GM18951 (cell line): ENCODE results near the gene SMG9.
"Not testable (repeated sequence)": the region's sequence is repeated elsewhere in the genome, so short reads cannot be mapped to it uniquely, and the experiment has no call there.

Experiments
- POLR2A ChIP-seq: IDR thresholded peaks from 4 replicates; pipeline ENCODE4 v1.6.1; 2011; ENCODE audit warnings: mild to moderate bottlenecking; ENCODE audit not compliant: insufficient read length, insufficient read depth; ENCODE audit errors: extremely low read depth
- in situ Hi-C: fragments of 300-500 bp; cut with MboI; formaldehyde crosslinking; loops from one replicate; pipeline ENCODE4 v1.12.0; 2022; ENCODE audit warnings: low sequenced_read_pairs, mixed read lengths, inconsistent platforms; ENCODE audit not compliant: unreplicated experiment

SMG9 gene

DNA sequence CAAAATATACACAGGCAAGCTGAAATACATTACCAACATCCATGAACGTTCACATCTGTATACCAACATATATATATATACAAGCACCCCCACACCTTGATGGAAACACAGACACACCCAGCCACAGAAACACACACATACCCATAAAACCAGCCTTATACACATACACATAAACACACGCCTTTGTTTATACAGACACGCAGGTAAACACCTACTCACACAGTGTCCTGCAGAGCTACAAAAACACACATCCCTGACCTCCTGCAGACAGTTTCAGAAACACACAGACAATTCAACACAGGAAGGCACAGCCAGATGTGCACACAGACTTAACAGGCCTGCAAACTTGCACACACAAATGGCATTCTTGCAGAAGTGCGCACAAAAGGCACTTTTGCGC is 60.2 kb downstream of the SMG9 start:
- in situ Hi-C loops = no loop called here
- TF ChIP-seq POLR2A = no peak

DNA sequence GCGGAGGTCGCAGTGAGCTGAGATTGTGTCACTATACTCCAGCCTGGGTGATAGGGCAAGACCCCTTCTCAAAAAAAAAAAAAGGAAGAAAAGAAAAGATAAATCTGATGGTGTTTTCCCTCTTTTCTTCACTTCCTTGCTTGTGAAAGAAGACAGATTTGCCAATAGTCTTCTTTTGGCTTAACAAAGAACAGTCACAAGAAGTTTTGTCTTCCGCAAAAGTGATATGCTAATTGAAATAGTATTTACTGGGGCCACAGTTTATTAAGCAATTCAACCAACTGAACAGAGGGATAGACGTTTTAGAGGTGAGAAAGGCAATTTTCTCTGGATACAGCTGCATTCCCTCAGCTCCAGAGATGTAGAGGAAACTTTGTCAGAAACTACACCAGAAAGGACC is 61.9 kb downstream of the SMG9 start:
- TF ChIP-seq POLR2A = no peak
- in situ Hi-C loops = no loop called here

DNA sequence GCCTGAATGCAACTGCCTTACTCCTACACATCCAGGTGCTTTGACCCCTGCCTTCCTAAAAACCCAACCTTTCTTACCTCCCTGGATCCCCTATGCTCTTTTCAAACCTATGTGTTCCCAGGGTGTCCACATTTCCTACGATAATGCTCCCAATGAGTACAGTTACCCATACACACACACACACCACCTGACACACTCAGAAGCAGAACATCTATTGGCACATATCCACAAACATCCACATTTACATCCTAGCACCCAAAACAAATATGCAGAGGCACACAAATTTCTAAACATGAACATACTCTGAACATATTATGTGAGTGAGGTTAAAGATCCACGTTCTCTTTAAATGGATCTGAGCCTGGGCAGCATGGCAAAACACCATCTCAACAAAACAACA is 62.4 kb downstream of the SMG9 start:
- TF ChIP-seq POLR2A = no peak
- in situ Hi-C loops = no loop called here

DNA sequence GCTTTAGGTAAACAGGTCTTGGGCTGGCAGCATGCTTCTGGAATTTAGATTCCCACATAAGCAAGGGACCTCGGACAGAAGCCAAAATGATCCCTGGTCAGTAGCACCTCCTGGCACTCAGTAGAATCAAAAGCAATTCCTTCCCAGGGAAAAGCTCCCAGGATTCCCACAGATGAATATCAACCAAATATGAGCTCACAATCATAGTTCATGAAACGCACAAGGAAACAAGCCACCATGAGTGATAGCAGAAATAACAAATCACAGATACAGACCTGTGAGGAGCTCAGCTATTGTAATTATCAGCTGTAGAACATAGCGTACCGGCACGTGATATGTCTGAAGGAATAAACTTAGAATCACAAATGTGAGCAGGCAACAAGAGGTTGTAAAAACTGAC is 63.0 kb downstream of the SMG9 start:
- TF ChIP-seq POLR2A = no peak
- in situ Hi-C loops = no loop called here

DNA sequence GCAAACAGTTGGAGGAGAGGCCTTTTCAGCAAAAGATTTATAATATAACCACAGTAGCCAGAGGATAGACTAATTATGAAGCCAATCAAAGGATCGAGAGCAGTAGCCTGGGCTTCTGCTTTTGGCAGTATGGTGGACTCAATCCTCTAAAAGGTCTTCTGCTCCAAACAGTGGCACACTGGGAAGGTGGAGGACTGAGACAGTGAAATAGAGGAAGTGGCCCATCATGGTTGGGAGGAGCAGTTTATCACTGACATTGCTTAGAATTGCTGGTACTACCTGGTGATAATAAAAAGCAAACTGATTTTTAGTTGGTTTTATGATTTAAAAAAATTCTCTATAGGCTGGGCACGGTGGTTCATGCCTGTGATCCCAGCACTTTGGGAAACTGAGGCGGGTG is 63.9 kb downstream of the SMG9 start:
- no peak for TF ChIP-seq POLR2A
- in situ Hi-C loops = no loop called here

DNA sequence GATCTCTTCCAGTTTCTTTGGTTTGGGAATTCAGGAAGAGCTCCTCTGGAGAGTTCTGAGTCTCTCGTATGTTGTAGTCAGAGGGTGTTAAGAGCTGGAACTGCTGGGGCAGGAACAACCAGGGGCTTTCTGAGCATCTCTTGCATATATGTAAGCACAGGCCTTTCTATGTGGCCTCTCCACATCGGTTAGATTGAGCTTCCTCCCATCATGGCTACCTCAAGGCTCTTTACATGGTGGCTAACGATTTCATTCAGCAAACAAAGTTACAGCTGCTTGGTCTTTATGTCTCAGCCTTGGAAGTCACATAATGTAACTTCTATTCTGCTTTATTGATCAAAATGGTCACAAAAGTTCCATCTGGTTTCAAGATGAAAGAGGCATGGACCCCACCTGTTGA is 64.3 kb downstream of the SMG9 start:
- TF ChIP-seq POLR2A = no peak
- in situ Hi-C loops = no loop called here

DNA sequence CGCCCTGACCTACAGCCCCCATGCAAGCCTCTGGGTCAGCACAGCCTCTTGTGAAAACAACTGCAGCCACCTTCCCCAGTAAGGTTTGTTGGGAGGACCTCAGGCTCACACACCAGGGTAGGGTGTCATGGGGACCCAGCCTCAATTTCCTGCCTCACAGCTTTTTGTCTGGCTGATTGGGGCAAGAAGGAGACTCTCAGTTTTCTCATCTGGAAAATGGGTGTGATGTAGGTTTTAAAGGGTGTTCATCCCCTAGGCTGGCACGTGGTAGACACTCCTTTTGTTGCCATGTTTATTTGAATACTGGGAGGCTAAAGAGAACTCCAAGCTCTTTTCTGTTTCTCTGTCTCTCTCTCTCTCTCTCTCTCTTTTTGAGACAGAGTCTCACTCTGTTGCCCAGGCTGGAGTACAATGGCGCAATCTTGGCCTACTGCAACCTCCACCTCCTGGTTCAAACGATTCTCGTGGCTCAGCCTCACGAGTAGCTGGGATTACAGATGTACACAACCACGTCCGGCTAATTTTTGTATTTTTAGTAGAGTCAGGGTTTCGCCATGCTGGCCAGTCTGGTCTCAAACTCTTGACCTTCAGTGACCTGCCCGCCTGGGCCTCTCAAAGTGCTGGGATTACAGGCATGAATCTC is 66.6 kb downstream of the SMG9 start:
- in situ Hi-C loops = no loop called here

DNA sequence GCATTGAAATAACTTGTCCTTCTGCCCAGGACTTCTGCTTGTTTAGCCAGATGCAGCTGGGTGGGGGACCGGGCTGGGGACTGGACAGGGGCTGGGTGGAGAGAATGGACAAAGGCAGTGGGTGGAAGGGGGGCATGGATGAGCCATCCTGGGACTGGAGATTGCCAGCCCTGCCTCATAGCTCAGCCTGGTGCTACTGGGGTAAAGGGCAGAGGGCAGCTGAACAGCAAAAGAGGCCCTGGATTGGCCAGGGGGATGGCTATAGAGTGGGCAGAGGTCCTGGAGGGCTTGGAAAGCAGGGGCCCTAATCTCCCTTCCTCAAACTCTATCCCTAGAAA is 67.1 kb downstream of the SMG9 start:
- in situ Hi-C loops = no loop called here
- no peak for TF ChIP-seq POLR2A

More for the DNA sequence above, 66.6 kb downstream of the SMG9 start:
- TF ChIP-seq POLR2A = no peak

DNA sequence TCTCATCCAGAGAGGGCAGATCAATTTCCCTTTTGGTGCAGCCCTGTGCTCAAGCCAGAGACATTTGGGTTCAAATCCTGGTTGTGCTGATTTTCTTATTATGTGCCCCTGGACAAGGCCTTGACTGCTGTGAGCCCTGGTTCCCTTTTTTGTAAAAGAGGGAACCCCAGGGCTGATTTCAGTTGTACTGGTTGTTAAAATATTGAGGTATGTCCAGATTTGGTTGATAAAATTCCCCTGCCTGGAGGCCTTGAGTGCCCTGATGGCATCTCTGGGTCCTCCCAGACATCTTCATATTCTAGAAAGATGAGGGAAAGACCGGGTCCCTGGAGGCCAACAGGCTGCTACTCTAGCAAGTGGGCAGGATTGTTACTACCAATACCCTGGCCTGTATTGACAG is 70.4 kb downstream of the SMG9 start:
- in situ Hi-C loops = no loop called here
- TF ChIP-seq POLR2A = no peak

DNA sequence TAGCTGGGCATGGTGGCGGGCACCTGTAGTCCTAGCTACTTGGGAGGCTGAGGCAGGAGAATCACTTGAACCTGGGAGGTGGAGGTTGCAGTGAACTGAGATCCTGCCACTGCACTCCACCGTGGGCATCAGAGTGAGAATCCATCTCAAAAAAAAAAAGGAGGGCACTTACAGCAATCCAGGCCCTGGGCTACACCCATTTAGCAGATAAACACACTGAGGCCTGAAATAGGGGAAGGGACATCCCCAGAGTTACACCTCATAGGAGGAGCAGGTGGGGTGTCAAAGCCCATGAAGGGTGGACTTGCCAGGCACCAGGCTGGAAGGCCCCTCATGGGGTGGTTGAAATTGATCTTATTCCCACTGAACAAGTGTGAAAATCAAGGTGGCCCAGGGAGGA is 70.9 kb downstream of the SMG9 start:
- no peak for TF ChIP-seq POLR2A
- in situ Hi-C loops = no loop called here

DNA sequence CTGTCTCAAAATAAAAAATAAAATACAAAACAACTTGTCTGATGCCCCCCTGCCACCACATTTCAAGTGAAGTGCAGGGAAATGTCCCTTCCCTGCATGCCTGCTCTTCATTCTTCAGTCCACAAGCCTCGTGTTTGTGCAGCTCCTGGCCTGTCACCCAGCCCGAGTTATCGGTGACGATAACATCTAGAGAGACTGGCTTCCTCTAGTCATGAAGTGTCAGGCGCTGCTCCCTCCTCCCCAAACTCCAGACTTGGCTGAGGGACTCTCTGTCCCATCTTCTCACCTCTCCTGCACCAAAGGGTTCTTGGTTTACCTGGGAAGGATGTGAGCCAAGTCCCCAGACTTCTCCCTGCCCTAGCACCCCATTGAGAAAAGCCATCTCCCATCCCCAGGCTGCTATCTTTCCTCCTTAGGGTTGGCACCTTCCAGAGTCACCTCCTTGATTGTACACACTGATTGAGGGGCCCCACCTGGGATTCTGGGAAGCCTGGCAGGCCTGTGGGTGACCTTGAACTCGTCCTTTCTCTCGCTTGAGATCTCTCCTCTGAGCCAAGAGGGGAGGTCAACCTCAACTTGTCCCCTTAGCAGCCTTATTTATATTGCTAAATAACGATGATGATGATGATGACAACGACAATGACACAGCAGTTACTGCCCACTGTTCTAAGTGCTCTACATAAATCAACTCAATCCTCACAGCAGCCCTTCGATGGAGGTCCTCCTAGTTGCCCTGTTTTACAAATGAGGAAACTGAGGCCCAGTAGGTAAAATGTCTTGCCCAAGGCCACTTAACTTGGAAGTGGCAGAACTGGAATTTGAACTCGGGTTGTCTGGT is 71.7 kb downstream of the SMG9 start:
- in situ Hi-C loops = no loop called here
- no peak for TF ChIP-seq POLR2A

DNA sequence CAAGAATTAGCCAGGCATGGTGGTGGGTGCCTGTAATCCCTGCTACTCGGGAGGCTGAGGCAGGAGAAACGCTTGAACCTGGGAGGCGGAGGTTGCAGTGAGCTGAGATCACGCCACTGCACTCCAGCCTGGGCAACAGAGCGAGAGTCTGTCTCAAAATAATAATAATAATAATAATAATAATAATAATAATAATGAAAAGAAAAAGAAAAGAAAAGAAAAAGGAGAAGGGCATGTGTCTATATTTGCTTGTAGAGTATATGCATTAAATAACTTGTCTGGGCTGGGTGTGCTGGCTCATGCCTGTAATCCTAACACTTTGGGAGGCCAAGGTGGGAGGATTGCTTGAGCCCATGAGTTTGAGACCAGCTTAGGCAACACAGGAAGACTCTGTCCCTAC is 72.5 kb downstream of the SMG9 start:
- in situ Hi-C loops = not testable (repeated sequence)

DNA sequence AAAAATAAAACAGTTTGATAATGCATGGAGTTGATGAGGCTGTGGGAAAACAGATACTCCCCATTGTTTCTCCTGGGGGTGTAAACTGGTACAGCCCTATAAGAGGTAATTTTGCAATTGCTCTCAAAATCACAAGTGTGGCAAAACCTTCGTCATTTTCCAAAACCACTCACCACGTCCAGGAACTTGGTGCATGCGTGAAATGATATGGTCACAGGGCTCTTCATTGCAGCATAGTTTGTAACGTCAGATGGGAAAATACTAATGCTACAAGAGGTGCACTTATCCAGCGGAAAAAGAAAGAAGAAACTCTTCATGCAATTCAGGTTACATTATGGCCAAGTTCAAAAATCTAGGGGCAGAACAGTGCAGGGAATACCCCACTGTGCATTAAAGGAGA is 72.9 kb downstream of the SMG9 start:
- TF ChIP-seq POLR2A = no peak
- in situ Hi-C loops = no loop called here

DNA sequence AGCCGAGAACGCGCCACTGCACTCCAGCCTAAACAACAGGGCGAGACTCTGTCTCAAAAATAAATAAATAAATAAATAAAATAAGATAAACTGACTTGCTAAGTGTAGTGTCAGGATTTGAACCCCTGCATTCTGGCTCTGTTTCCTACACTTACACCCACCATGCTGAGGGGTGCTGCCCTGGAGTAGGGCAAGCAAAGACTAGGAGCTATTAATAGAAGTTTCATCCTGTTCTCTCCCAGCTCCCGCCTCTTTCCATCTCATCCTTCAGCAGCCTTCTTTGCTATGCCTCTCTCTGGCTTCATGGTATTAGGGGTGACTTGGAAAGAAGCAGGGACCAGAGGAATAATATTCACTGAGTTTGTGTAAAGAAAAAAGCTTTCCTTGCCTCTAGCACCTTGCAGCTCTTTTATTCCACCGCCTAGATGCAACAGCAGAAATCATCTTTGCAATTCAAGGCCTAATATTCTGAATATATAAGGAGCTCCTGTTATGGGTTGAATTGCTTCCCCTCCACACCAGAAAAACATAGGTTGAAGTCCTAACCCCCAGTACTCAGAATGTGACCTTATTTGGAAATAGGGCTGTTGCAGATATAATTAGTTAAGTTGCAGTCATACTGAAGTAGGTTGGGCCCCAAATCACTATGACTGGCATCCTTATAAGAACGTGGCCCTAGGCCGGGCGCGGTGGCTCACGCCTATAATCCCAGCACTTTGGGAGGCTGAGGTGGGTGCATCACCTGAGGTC is 76.1 kb downstream of the SMG9 start:
- no peak for TF ChIP-seq POLR2A
- in situ Hi-C loops = no loop called here
